OCI-LY7 (cell line): ENCODE data around the gene ZNF462. TPM values are rescaled to one million over a fixed set of nuclear protein-coding genes. Genes with fewer than 3 reads are reported as not detected.
A peak's percentile ranks its signal among the peaks of the same experiment; 100 is the strongest.

ENCODE experiments used
- BruUV-seq: library from RNA; stranded (reverse); fragments of 400-500 nt; replicated peaks from 2 replicates; lab custom pipeline; 2021; lab: Mats Ljungman, UMichigan
- CTCF ChIA-PET: fragments of 300-600 bp; sonication (Branson Sonifier 250); formaldehyde crosslinking; loops from one replicate; lab custom pipeline; 2022; ENCODE audit warnings: antibody characterized with exemption; ENCODE audit not compliant: unreplicated experiment; lab: Charles Lee
- POLR2A ChIA-PET: fragments of 300-600 bp; sonication (Branson Sonifier 250); formaldehyde crosslinking; loops from one replicate; lab custom pipeline; 2022; ENCODE audit warnings: antibody characterized with exemption; lab: Charles Lee
- DNase-seq: peaks from one replicate; pipeline ENCODE4 v3.0.0-alpha.2; 2015; ENCODE audit warnings: low spot score
- H2AFZ ChIP-seq: fragments of 200-600 bp; sonication (generic), shearing (Covaris generic); 2 replicates; pipeline ENCODE4 v1.6.1; 2014; ENCODE audit warnings: mild to moderate bottlenecking, antibody characterized with exemption, low read length, moderate library complexity
- H3K27ac ChIP-seq: fragments of 200-600 bp; sonication (generic); 2 replicates; pipeline ENCODE4 v1.5.1; 2014; ENCODE audit warnings: mixed run types, low read depth, mild to moderate bottlenecking, moderate library complexity, low read length, inconsistent platforms; ENCODE audit not compliant: poor library complexity, severe bottlenecking
- H3K36me3 ChIP-seq: fragments of 200-600 bp; sonication (generic); 2 replicates; pipeline ENCODE4 v1.6.1; 2014; ENCODE audit warnings: mild to moderate bottlenecking, antibody characterized with exemption, low read length, moderate library complexity, mixed read lengths; ENCODE audit not compliant: insufficient read depth
- H3K4me1 ChIP-seq: fragments of 200-600 bp; sonication (generic); 2 replicates; pipeline ENCODE4 v1.5.1; 2014; ENCODE audit warnings: mild to moderate bottlenecking, low read length; ENCODE audit not compliant: insufficient read depth, poor library complexity, severe bottlenecking
- H3K4me2 ChIP-seq: fragments of 200-600 bp; sonication (generic); 2 replicates; pipeline ENCODE4 v1.6.1; 2014; ENCODE audit warnings: mild to moderate bottlenecking, low read length
- H3K4me3 ChIP-seq: fragments of 200-600 bp; sonication (generic); 2 replicates; pipeline ENCODE4 v1.5.1; 2014; ENCODE audit warnings: mild to moderate bottlenecking, low read depth, low read length; ENCODE audit not compliant: poor library complexity, severe bottlenecking
- H3K79me2 ChIP-seq: fragments of 200-600 bp; sonication (generic); 2 replicates; pipeline ENCODE4 v1.6.1; 2016; ENCODE audit warnings: low read depth, mild to moderate bottlenecking, low read length, moderate library complexity, mixed read lengths; ENCODE audit not compliant: insufficient read depth
- H3K9me2 ChIP-seq: fragments of 200-600 bp; sonication (generic); 2 replicates; pipeline ENCODE4 v1.6.1; 2016; ENCODE audit warnings: mild to moderate bottlenecking, low read length, mixed read lengths; ENCODE audit not compliant: insufficient read depth
- H3K9me3 ChIP-seq: fragments of 200-600 bp; sonication (generic); 2 replicates; pipeline ENCODE4 v1.6.1; 2014; ENCODE audit warnings: mild to moderate bottlenecking, mixed run types, low read length, mixed read lengths
- H4K20me1 ChIP-seq: fragments of 200-600 bp; sonication (generic); 2 replicates; pipeline ENCODE4 v1.6.1; 2014; ENCODE audit warnings: mild to moderate bottlenecking, antibody characterized with exemption, low read length, moderate library complexity, mixed read lengths; ENCODE audit not compliant: insufficient read depth
- CTCF ChIP-seq: fragments of 200-600 bp; sonication (generic); conservative IDR thresholded peaks from 2 replicates; pipeline ENCODE4 v1.5.1; 2014; ENCODE audit warnings: mild to moderate bottlenecking, antibody characterized with exemption, low read length, moderate library complexity, mixed read lengths
- EZH2phosphoT487 ChIP-seq: fragments of 200-600 bp; sonication (generic); IDR thresholded peaks from 2 replicates; pipeline ENCODE4 v1.6.1; 2018; ENCODE audit warnings: low read depth, borderline replicate concordance, mild to moderate bottlenecking, mixed run types, antibody characterized with exemption, low read length, moderate library complexity, mixed read lengths
- intact Hi-C: fragments of 100-400 bp; cut with micrococcal nuclease; formaldehyde crosslinking; loops from one replicate; pipeline ENCODE4 v1.10.0; 2022; ENCODE audit not compliant: unreplicated experiment
- total RNA-seq, 2 experiments: library from RNA; depleted of rRNA in 1 of 2; stranded (reverse); fragments of >200 nt in 1 of 2; shearing (Covaris generic) in 1 of 2; gene quantifications; 2 replicates each; pipeline ENCODE4 v1.2.3, GENCODE V29; 2014 to 2022

Gene ZNF462
- total RNA-seq, 2 experiments from 2014 or later, result 0.88 to 1.1 TPM

GRCh38 chr9:107018861-107019545, 156.0 kb downstream of the ZNF462 start:
- POLR2A ChIA-PET, result interaction anchor here (1.5 kb wide), 1 partner anchor 9 kb away, joined by 4 read pairs; no protein-coding TSS in a partner anchor

GRCh38 chr9:107020040-107020530, 157.1 kb downstream of the ZNF462 start:
- Histone ChIP-seq H3K9me3 (0 out of 2 replicates have a peak, but pooled peaks cover 7% of the 10 kb centered on the region), H3K27ac (no peak overlapping the region), H3K9me2 (no peaks in the 10 kb centered on the region), H2AFZ (0 out of 2 replicates have a peak overlapping the region, but pooled peaks have one; percentile 13), H3K4me1 (peaks cover 32% of the 10 kb centered on the region), H3K4me3 (no peak overlapping the region), H4K20me1 (no peaks in the 10 kb centered on the region), H3K79me2 (no peaks in the 10 kb centered on the region), H3K4me2 (peak overlapping the region; percentile 1), H3K36me3 (no peaks in the 10 kb centered on the region)
- no TSS peak for BruUV-seq
- ChIA-PET CTCF (no interaction called here), POLR2A (interaction anchor here (1.5 kb wide), 1 partner anchor 10 kb away, joined by 4 read pairs; no protein-coding TSS in a partner anchor)
- intact Hi-C loops, result no loop called here
- DNase-seq, result peak; percentile 8
- TF ChIP-seq EZH2phosphoT487 (no peak), CTCF (no peak)

More at GRCh38 chr9:107018861-107019545, 156.0 kb downstream of the ZNF462 start:
- TF ChIP-seq EZH2phosphoT487, result no peak
- no peak for TF ChIP-seq CTCF
- H4K20me1 ChIP-seq, result no peaks in the 10 kb centered on the region
- intact Hi-C loops, result no loop called here
- BruUV-seq, result no TSS peak
- CTCF ChIA-PET, result no interaction called here
- no peak for DNase-seq
- H3K4me2 ChIP-seq, result no peak overlapping the region
- H3K9me2 ChIP-seq, result no peaks in the 10 kb centered on the region
- no peak overlapping the region for H2AFZ ChIP-seq
- H3K36me3 ChIP-seq, result no peaks in the 10 kb centered on the region
- H3K4me3 ChIP-seq, result no peak overlapping the region
- no peaks in the 10 kb centered on the region for H3K79me2 ChIP-seq
- 0 out of 2 replicates have a peak, but pooled peaks cover 7% of the 10 kb centered on the region for H3K9me3 ChIP-seq
- peaks cover 21% of the 10 kb centered on the region for H3K4me1 ChIP-seq
- H3K27ac ChIP-seq, result no peak overlapping the region

GRCh38 chr9:107024193-107024592, 161.2 kb downstream of the ZNF462 start:
- no peaks in the 10 kb centered on the region for H3K9me2 ChIP-seq
- H3K36me3 ChIP-seq, result no peaks in the 10 kb centered on the region
- peak; percentile 86 for DNase-seq
- peak overlapping the region; percentile 50 for H3K27ac ChIP-seq
- peak overlapping the region; percentile 16; the same call in 1 of the 2 replicates for H2AFZ ChIP-seq
- H3K4me1 ChIP-seq, result peaks cover 34% of the 10 kb centered on the region
- ChIA-PET POLR2A (no interaction called here), CTCF (no interaction called here)
- H3K4me2 ChIP-seq, result peak overlapping the region; percentile 59
- intact Hi-C loops, result no loop called here
- TF ChIP-seq CTCF, result no peak
- no peak for TF ChIP-seq EZH2phosphoT487
- H4K20me1 ChIP-seq, result no peaks in the 10 kb centered on the region
- no peaks in the 10 kb centered on the region for H3K9me3 ChIP-seq
- H3K79me2 ChIP-seq, result no peaks in the 10 kb centered on the region
- no peak overlapping the region for H3K4me3 ChIP-seq
- no TSS peak for BruUV-seq
